Measurements from ENCODE around the gene UNC5C.

- TF ChIP-seq CTCF (IDR thresholded peaks at IDR 0.05) (no peak), EP300 (IDR thresholded peaks at IDR 0.05) (no peak)
Measured at GRCh38 chr4:95283320-95283719, 265.5 kb downstream of the UNC5C start.

Measured in tibial nerve (tissue), 4 donors.